PC-9 (cell line): ENCODE data around the gene SBF2. TPM values are rescaled to one million over a fixed set of nuclear protein-coding genes. Genes with fewer than 3 reads are reported as not detected.
"Not testable (repeated sequence)": the region's sequence is repeated elsewhere in the genome, so short reads cannot be mapped to it uniquely, and the experiment has no call there.

Experiments
- BruUV-seq: library from RNA; stranded (reverse); fragments of 400-500 nt; replicated peaks from 2 replicates; lab custom pipeline; 2021; lab: Mats Ljungman, UMichigan
- CTCF ChIA-PET: fragments of 300-600 bp; sonication (Branson Sonifier 250); formaldehyde crosslinking; loops from one replicate; lab custom pipeline; 2022; ENCODE audit warnings: antibody characterized with exemption; lab: Charles Lee
- POLR2A ChIA-PET: fragments of 300-600 bp; sonication (Branson Sonifier 250); formaldehyde crosslinking; loops from one replicate; lab custom pipeline; 2022; ENCODE audit warnings: antibody characterized with exemption; ENCODE audit not compliant: unreplicated experiment; lab: Charles Lee
- DNase-seq, 2 experiments: peaks; one replicate each; pipeline versions ENCODE4 v3.0.0 to v3.0.0-alpha.2; 2015 to 2022; ENCODE audit warnings: mixed read lengths in 1 of 2
- H2AFZ ChIP-seq: fragments of 200-600 bp; sonication (generic); 2 replicates; pipeline ENCODE4 v1.8.1; 2017; ENCODE audit warnings: antibody characterized with exemption
- H3F3A ChIP-seq: fragments of 200-600 bp; sonication (generic); 2 replicates; pipeline ENCODE4 v1.8.1; 2017; ENCODE audit warnings: antibody characterized with exemption, mild to moderate bottlenecking, low read depth; ENCODE audit not compliant: insufficient read depth
- H3K27ac ChIP-seq: fragments of 200-600 bp; sonication (generic); 2 replicates; pipeline ENCODE4 v1.6.1; 2016; ENCODE audit warnings: mixed run types
- H3K27me3 ChIP-seq: fragments of 200-600 bp; sonication (generic); 2 replicates; pipeline ENCODE4 v1.6.1; 2016; ENCODE audit warnings: low read depth, mixed run types; ENCODE audit not compliant: insufficient read depth
- H3K36me3 ChIP-seq: fragments of 200-600 bp; sonication (generic); 2 replicates; pipeline ENCODE4 v1.6.1; 2016; ENCODE audit warnings: low read depth, mixed run types
- H3K4me1 ChIP-seq: fragments of 200-600 bp; sonication (generic); replicated peaks from 2 replicates; pipeline ENCODE4 v1.6.1; 2016; ENCODE audit warnings: mixed run types; ENCODE audit not compliant: insufficient read depth
- H3K4me2 ChIP-seq: fragments of 200-600 bp; sonication (generic); 2 replicates; pipeline ENCODE4 v1.6.1; 2017; ENCODE audit warnings: mixed run types
- H3K4me3 ChIP-seq: fragments of 200-600 bp; sonication (generic); 2 replicates; pipeline ENCODE4 v1.6.1; 2016; ENCODE audit warnings: mixed run types
- H3K79me2 ChIP-seq: fragments of 200-600 bp; sonication (generic); 2 replicates; pipeline ENCODE4 v1.6.1; 2017; ENCODE audit warnings: low read depth, mixed run types
- H3K9me2 ChIP-seq: fragments of 200-600 bp; sonication (generic); 2 replicates; pipeline ENCODE4 v1.8.1; 2017; ENCODE audit warnings: mild to moderate bottlenecking; ENCODE audit not compliant: insufficient read depth
- H3K9me3 ChIP-seq: fragments of 200-600 bp; sonication (generic); 2 replicates; pipeline ENCODE4 v1.8.1; 2016; ENCODE audit warnings: low read depth; ENCODE audit not compliant: insufficient read depth
- H4K20me1 ChIP-seq: fragments of 200-600 bp; sonication (generic); 2 replicates; pipeline ENCODE4 v1.8.1; 2017; ENCODE audit not compliant: insufficient read depth
- EZH2 ChIP-seq: fragments of 200-600 bp; sonication (generic); IDR thresholded peaks from 2 replicates; pipeline ENCODE4 v1.8.0; 2017; ENCODE audit warnings: antibody characterized with exemption, low read depth
- intact Hi-C: fragments of 100-400 bp; cut with micrococcal nuclease; formaldehyde crosslinking; loops from one replicate; pipeline ENCODE4 v1.10.0; 2022; ENCODE audit not compliant: unreplicated experiment
- total RNA-seq: library from RNA; stranded (reverse); gene quantifications from 2 replicates; pipeline ENCODE4 v1.2.3, GENCODE V29; 2021
- TF ChIP-seq, protein P1 (sequence below): fragments of 200-600 bp; sonication (generic); conservative IDR thresholded peaks from 2 replicates; pipeline ENCODE4 v1.6.1; 2017; ENCODE audit warnings: mixed run types, antibody characterized with exemption, mild to moderate bottlenecking, moderate library complexity

Gene SBF2
- total RNA-seq, 1 experiment from 2014 or later, result 18.6 TPM

DNA sequence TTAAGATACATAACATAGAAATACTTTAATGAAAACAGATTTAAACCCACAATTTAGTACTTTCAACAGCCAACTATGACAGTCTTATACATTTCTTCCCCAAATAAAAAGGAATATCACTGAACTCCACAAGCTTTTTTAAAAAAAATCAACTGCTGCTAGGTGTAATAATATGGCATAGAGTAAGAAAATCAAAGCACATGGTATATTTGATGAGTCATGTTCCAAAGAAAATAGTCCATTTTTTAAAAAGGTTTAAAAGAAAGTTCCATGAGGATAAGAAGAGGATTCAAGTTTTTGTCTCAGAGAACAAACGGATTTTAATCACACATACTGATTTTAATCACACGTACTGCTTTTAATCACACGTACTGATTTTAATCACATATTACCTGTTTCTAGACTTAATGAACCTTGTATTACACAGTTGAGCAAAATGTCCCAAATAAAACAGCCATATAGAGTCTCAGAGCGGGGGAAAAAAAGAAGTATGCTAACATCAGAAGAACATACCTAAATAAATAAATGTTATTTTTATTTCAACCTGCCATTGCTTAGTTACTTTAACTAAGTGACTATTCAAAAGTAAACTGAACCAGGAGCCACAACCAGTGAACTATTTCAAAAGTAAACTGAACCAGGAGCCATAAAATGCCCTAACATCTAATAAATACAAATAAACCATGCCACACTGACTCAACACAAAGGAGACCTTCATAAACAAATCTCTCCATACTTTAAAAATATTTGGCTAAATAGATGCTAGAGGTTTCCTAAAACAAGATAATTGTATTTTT, 198.4 kb downstream of the SBF2 start:
- no peak overlapping the region for H3K4me2 ChIP-seq
- H4K20me1 ChIP-seq, result no peaks in the 10 kb centered on the region
- no peaks in the 10 kb centered on the region for H3K9me2 ChIP-seq
- DNase-seq, result no peak
- H3K36me3 ChIP-seq, result no peaks in the 10 kb centered on the region
- H3K4me3 ChIP-seq, result no peak overlapping the region
- H2AFZ ChIP-seq, result no peak overlapping the region
- H3K4me1 ChIP-seq, result no peaks in the 10 kb centered on the region
- ChIA-PET CTCF (no interaction called here), POLR2A (no interaction called here)
- intact Hi-C loops, result no loop called here
- H3F3A ChIP-seq, result no peaks in the 10 kb centered on the region; the same call in 1 of the 2 replicates
- no TSS peak for BruUV-seq
- no peak overlapping the region for H3K27ac ChIP-seq
- TF ChIP-seq, protein P1, sequence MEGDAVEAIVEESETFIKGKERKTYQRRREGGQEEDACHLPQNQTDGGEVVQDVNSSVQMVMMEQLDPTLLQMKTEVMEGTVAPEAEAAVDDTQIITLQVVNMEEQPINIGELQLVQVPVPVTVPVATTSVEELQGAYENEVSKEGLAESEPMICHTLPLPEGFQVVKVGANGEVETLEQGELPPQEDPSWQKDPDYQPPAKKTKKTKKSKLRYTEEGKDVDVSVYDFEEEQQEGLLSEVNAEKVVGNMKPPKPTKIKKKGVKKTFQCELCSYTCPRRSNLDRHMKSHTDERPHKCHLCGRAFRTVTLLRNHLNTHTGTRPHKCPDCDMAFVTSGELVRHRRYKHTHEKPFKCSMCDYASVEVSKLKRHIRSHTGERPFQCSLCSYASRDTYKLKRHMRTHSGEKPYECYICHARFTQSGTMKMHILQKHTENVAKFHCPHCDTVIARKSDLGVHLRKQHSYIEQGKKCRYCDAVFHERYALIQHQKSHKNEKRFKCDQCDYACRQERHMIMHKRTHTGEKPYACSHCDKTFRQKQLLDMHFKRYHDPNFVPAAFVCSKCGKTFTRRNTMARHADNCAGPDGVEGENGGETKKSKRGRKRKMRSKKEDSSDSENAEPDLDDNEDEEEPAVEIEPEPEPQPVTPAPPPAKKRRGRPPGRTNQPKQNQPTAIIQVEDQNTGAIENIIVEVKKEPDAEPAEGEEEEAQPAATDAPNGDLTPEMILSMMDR, result no peak
- no peak for TF ChIP-seq EZH2
- H3K9me3 ChIP-seq, result no peaks in the 10 kb centered on the region
- no peaks in the 10 kb centered on the region for H3K27me3 ChIP-seq
- no peaks in the 10 kb centered on the region for H3K79me2 ChIP-seq

DNA sequence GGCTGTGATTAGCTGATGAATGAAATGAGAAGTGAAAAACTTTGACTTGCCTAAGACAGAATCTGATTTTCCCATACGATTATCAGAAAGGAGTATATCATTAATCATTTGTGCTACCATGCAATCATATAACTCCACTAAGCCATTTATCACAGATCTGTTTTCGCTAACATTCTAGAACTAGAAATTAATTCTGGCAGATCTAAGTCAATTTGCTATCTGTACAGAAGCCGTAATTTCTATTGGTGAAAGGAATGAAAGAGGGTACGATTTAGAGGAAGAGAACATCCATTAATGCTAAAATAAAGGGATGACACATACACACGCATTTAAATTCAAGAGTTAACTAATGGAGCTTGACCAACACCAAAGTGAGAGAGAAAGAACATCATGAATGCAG, 201.6 kb downstream of the SBF2 start:
- intact Hi-C loops, result no loop called here
- Histone ChIP-seq H3K79me2 (no peaks in the 10 kb centered on the region), H3K4me2 (no peak overlapping the region), H3K27me3 (no peaks in the 10 kb centered on the region), H4K20me1 (no peaks in the 10 kb centered on the region), H3F3A (no peaks in the 10 kb centered on the region; the same call in 1 of the 2 replicates), H3K36me3 (no peaks in the 10 kb centered on the region), H3K4me1 (no peaks in the 10 kb centered on the region), H3K27ac (no peak overlapping the region), H3K9me2 (no peaks in the 10 kb centered on the region), H2AFZ (no peak overlapping the region), H3K9me3 (no peaks in the 10 kb centered on the region), H3K4me3 (no peak overlapping the region)
- POLR2A ChIA-PET, result no interaction called here
- no TSS peak for BruUV-seq
- TF ChIP-seq, protein P1, result no peak
- no peak for TF ChIP-seq EZH2
- CTCF ChIA-PET, result no interaction called here
- DNase-seq, result no peak

GRCh38 chr11:10091314-10092045, 202.5 kb downstream of the SBF2 start:
- ChIA-PET POLR2A (interaction anchor here (0.7 kb wide), 1 partner anchor 122 kb away, joined by 3 read pairs; no protein-coding TSS in a partner anchor), CTCF (no interaction called here)
- no peaks in the 10 kb centered on the region for H3K9me2 ChIP-seq
- no peaks in the 10 kb centered on the region for H3K79me2 ChIP-seq
- H4K20me1 ChIP-seq, result no peaks in the 10 kb centered on the region
- no peaks in the 10 kb centered on the region for H3K36me3 ChIP-seq
- TF ChIP-seq, protein P1, result no peak
- TF ChIP-seq EZH2, result no peak
- no TSS peak for BruUV-seq
- H3K27me3 ChIP-seq, result no peaks in the 10 kb centered on the region
- intact Hi-C loops, result no loop called here
- no peak overlapping the region for H3K4me3 ChIP-seq
- H2AFZ ChIP-seq, result no peak overlapping the region
- H3K27ac ChIP-seq, result no peak overlapping the region
- H3F3A ChIP-seq, result no peaks in the 10 kb centered on the region; the same call in 1 of the 2 replicates
- no peak overlapping the region for H3K4me2 ChIP-seq
- DNase-seq, result no peak
- no peaks in the 10 kb centered on the region for H3K4me1 ChIP-seq
- no peaks in the 10 kb centered on the region for H3K9me3 ChIP-seq

DNA sequence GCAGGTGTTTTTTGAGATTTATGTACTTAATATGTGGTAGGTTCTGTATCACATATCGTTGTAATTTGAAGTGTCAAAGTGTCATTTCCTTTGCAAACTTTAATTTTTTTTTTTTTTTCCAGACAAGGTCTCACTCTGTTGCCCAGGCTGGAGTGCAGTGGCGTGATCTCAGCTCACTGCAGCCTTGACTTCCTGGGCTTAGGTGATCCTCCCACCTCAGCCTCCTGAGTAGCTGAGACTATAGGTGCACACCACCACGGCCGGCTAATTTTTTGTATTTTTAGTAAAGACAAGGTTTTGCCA, 206.1 kb downstream of the SBF2 start:
- H3K9me2 ChIP-seq, BruUV-seq, DNase-seq, H3K9me3 ChIP-seq, H3K36me3 ChIP-seq, intact Hi-C loops, H3K27me3 ChIP-seq, CTCF ChIA-PET, H3K79me2 ChIP-seq, H3K4me2 ChIP-seq, H4K20me1 ChIP-seq, H3F3A ChIP-seq, H2AFZ ChIP-seq, H3K4me3 ChIP-seq, H3K4me1 ChIP-seq, H3K27ac ChIP-seq, POLR2A ChIA-PET: not testable (repeated sequence)
